GM18511 (cell line): ENCODE data around the gene NTN1.
"Not testable (repeated sequence)": the region's sequence is repeated elsewhere in the genome, so short reads cannot be mapped to it uniquely, and the experiment has no call there.

Experiments used
- ATAC-seq: cut with Tn5 transposase; IDR thresholded peaks from one replicate; pipeline ENCODE4 v1.9.1; 2021; ENCODE audit warnings: mild to moderate bottlenecking, moderate library complexity; ENCODE audit not compliant: unreplicated experiment

The NTN1 gene

DNA sequence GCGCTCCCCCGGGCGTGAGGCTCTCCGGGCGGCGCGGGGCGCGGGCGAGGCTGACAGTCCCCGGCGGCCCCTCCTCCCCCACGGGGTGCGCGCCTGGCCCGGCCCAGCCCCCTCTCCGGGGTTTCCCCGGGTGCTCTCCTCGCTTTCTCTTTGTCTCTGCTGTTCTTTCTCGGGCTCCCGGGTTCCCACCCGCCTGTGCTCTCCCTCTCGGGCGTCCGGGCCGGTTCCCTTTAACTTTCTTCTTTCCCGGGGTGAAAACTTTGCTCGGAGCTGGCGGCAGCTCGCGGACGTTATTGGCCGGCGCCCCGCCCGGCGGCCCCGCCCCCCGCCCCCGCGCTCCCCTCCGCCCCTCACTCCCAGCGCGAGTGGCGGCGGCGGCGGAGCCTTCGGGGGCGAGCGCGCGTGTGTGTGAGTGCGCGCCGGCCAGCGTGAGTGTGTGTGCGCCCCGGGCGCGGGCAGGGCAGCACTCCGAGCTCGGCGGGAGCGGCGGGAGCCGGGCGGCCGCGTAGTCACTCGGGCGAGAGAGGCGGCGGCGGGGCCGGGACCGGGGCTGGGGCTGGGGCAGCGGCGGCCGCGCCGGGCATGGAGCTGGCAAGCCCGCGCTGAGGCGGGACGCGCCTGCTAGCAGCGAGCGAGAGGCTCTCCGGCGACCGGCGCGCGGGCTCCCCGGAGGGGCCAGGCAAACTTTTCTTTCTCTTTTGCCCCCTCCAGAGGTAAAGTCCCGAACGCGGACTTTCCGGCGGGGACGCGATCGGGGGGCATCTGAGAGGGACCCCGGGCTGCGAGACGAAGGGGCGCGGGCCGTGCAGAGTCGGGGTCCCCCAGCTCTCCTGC, at the start of gene NTN1:
Gene NTN1 (plus strand): TSS at position 353 of the 834 bp plus-strand sequence. CDS start 864 bp downstream, outside the sequence.
- peak; percentile 55 for ATAC-seq

- ATAC-seq, result no peak
These were observed 46.1 kb upstream of the NTN1 start for GRCh38 chr17:8975091-8975725.

- no peak for ATAC-seq
These were observed 44.7 kb upstream of the NTN1 start for GRCh38 chr17:8976638-8977037.

DNA sequence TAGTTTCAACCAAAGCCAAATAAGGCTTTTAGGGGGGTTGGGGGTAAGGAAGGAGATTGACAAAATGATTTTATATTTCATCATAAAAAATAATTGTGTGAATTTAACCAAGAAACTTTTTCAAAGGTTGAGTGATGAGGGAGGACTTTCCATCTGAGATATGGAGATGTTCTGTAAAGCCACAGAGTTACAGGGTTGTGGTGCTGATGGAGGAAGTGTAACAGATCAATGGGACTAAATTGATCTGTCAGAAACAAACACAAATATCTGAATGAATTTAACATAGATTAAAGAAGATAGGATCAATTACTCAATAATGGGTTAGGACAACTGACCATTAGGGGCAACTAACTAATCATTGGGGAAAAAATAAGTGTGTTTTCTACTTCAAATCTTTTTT, 41.6 kb upstream of the NTN1 start:
- no peak for ATAC-seq

DNA sequence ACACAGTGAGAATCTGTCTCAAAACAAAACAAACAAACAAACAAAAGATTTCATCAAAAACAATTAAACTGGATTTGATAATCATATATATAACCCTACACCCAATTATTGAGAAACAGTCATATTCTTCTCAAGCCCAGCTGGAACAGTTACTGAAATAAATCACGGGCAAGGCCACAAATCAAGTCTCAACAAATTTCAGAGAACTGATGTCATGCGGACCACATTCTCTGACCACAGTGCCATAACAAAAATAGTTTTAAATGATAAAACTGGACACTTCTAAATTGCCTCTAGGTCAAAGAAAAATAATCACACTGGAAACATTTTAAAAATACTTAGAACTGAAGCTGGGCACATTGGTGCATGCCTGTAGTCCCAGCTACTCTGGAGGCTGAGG, 39.9 kb upstream of the NTN1 start:
- no peak for ATAC-seq

DNA sequence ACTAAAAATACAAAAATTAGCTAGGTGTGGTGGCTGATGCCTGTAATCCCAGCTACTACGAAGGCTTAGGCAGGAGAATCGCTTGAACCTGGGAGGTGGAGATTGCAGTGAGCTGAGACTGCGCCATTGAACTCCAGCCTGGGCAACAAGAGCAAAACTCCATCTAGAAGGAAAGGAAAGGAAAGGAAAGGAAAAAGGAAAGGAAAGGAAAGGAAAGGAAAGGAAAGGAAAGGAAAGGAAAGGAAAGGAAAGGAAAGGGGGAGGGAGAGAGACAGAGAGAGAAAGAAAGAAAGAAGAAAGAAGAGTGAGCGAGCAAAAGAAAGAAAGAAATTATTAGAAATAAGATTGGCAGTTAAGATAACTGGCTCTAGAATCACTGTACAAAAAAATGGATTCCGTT, 37.1 kb upstream of the NTN1 start:
- not testable (repeated sequence) for ATAC-seq

DNA sequence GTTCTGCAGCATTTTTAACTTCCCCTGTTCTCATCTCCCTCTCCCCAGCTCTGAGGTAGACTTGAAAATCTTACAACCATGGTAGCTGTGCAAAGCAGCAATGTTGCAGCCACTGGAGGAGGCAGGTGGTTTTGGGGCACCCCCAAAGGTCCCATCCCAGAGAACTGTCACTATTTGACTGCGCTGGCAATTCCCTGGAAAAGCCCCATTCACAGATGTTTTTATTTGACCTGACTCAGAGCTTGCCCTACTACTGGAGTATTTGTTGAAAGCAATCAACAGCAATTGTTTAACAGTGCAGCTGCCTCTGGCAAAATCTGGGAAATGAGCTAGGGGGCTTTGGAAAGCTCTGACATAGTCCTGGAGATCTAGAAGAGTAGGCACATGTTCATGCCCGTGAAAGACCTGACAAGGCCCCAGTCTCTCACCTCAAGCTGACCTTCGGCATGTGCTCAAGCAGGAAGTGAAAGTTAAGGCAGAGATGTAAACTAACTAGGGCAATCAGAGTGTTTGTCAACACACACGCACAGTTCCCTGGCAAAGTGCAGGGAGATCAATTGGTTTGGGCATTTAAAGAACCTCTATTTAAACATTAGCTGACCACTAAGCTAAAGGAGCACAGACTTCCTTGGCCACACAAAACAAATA, 36.1 kb upstream of the NTN1 start:
- no peak for ATAC-seq

- no peak for ATAC-seq
These were observed 35.0 kb upstream of the NTN1 start for GRCh38 chr17:8986295-8986694.

DNA sequence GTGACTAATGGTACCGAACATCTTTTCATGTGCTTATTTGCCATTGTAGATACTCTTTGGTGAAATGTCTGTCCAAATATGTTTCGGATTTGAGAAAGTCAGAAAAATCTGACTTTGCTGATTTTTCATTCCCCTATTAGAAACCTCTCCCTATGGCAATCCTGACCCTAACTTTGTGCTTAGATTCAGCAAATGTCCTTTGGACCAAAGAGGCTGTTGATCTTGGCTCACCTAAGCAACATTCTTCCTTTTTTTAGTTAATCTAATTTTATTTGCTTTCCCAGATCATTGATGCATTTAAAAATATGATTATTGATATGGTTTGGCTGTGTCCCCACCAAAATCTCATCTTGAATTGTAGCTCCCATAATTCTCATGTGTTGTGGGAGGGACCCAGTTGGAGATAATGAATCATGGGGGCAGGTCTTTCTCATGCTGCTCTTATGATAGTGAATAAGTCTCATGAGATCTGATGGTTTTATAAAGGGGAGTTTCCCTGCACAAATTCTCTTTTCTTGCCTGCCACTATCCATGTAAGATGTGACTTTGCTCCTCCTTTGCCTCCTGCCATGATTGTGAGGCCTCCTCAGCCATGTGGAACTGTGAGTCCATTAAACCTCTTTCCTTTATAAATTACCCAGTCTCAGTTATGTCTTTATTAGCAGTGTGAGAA, 32.9 kb upstream of the NTN1 start:
- not testable (repeated sequence) for ATAC-seq

- ATAC-seq, result no peak
These were observed 29.6 kb upstream of the NTN1 start for GRCh38 chr17:8991514-8992285.

DNA sequence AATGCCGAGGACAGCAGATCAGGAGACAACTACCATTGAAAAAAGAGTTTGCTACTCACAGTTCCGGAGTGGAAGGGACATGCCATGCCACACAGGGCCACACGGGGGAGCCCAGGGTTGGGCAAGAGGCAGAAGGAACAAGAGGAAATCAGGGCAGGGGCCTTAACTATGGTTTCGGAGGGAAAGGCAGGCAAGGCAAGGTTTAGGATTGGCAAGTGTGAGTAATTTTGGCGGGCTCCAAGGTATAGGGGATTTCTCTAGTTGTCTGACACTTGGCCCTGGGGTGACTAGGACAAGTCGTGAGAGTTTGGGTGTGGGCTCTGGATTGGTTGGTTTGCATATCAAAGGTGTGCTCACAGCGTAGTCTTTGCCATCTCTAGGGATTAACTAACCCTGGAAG, 27.0 kb upstream of the NTN1 start:
- no peak for ATAC-seq

GRCh38 chr17:8995711-8996110, 25.6 kb upstream of the NTN1 start:
- ATAC-seq, result no peak

GRCh38 chr17:8997994-8998628, 23.2 kb upstream of the NTN1 start:
- ATAC-seq, result no peak

GRCh38 chr17:9001559-9001958, 19.8 kb upstream of the NTN1 start:
- ATAC-seq, result no peak

DNA sequence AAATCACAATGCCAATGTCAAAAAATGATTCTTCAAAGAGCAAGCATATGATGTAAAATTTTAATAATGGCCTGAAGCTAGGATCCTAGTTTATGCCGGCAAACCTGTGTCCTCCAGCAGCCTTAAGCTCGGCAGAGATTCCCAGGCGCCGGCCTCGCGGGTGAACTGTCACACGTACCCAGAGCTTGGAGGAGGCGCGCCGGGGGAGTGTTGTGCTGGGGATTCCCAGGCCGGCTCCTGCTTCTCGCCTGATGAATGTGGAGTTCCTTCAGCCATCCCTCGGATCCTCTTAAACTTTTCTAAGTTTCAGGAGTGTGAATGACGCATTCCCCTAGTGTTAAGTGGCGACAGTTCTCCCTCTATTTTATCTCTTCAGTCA, 19.1 kb upstream of the NTN1 start:
- ATAC-seq, result no peak

DNA sequence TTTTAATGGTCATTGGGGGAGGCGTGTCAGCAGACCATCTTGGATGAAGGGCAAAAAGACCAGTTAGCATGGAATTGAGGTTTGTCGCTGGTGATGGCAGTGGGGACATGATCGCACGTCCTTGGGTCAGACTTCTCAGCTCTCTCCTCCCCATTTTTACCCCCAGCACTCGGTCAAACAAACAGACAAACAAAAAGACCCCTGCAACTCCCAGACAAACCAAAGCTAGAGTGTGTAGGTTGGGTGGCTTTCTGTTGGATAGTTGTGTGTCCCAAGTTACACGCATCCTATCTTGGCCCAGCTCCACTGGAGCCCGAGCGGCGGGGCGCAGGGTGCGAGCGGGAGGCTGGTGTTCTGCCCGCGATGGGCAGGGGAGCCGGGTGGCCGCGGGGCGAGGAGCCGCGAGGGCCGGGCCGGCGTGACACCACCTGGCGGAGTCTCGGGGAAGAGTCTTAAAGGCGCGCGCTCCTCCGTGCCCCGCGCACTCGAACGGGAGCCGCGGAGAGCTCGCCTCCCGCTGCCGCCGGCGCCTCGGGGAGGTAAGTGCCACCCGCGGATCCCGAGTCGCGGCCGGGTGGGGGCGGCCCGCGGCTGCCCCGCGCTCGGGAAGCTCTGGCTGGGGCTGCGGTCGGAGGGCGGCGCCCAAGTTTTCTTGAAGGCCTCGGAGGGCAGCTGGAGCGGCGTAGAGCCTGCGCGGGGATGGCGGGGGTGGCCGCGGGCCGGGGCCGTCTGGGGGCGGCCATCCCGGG, 18.5 kb upstream of the NTN1 start:
- ATAC-seq, result peak; percentile 54

- ATAC-seq, result no peak
These were observed 17.8 kb upstream of the NTN1 start for GRCh38 chr17:9003355-9004131.

DNA sequence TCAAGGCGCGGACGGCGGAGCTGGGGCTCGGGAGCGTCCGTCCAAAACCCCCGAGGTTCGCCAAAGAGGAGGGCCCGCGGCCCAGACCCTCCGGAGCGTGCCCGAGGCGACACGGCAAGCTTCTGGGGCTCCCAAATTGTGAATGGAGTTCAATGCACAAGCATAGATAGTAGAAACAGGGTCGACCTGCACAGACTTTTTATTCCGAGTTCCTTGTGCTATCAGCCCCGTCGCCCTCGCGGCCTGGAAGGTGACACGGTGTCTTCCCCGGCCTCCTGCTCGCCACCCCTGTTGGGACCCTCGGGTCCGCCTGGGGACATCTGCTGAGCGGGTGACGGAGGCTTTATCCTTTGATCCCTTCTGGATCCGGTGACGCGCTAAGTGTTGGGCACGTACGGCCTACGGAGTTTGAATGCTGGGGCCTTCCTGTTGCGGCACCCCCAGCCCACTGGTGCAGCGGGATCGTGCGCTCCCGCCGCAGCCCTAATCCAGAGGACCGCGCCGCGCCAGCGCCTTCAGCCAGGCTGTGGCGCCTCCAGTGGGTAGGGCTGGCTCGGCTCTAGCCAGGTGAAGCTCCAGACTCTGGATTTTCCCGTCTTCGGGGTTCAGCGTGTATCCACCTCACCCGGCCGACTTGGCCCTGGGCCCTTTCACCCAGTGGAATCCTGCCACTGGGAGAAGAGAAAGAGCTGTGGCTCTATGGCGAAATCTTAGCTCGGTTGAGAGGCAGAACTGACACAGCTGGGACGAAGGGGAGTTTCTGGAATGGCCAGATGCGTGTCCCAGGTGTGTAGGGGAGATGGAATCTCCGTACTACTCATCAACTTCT, 17.0 kb upstream of the NTN1 start:
- ATAC-seq, result no peak
